ENCODE data around the gene AASDH. TPM values are rescaled to one million over a fixed set of nuclear protein-coding genes. Genes with fewer than 3 reads are reported as not detected.

AASDH gene
- total RNA-seq, 1 experiment from 2014 or later: 8.4 TPM

DNA sequence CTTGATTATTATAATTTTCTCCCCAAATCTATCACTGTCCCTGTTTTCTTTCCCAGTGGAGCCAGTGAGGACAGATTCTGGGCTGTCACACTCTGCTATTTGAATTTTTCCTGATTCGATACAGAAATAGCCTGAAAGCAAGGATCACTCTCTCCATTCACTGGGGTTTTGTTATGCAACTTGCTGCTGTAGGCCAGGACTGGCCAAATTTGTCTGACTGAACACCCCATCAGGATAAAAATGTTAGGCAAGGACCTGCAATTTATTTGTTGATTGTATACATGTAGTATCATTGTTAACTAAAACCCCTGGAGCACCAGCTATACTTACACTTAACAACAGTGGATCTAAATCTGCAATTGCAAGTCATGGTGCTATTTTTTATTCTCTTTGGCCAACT lies 68.7 kb downstream of the AASDH start:
- Histone ChIP-seq H3K4me3 (no peak overlapping the region), H3K4me1 (replicated peaks) (no peaks in the 10 kb centered on the region; the same call in 1 of the 2 replicates), H3K27me3 (replicated peaks) (no peaks in the 10 kb centered on the region), H3K9me3 (replicated peaks) (no peaks in the 10 kb centered on the region), H3K36me3 (no peaks in the 10 kb centered on the region), H3K27ac (no peak overlapping the region)
- DNase-seq (ENCODE audit: low read depth in 1 of 2, low spot score in 2 of 2): no peak

DNA sequence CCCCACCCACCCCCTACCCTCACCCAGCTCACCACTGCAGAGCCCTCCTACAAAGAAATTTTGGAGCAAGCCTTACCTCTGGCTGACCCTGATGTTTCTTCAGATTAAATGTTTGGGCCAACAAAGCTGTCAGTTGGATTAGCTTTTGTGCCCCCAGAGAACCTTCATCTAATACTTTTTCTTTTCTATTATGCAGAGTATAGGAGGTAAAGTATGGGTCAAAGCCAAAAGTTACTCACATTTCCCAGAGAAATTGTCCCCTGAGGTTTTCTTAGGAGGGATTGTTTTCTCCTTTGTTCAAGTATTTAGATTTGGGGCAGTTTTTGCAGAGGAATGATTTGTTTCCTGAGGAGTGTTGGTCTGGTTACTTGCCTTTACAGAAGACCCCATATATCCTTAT lies 69.5 kb downstream of the AASDH start:
- DNase-seq (ENCODE audit: low read depth in 1 of 2, low spot score in 2 of 2): no peak
- H3K4me3 ChIP-seq: no peak overlapping the region
- H3K27me3 ChIP-seq (replicated peaks): no peaks in the 10 kb centered on the region
- no peak overlapping the region for H3K27ac ChIP-seq
- no peaks in the 10 kb centered on the region for H3K36me3 ChIP-seq
- no peaks in the 10 kb centered on the region for H3K9me3 ChIP-seq (replicated peaks)
- H3K4me1 ChIP-seq (replicated peaks): no peaks in the 10 kb centered on the region; the same call in 1 of the 2 replicates

DNA sequence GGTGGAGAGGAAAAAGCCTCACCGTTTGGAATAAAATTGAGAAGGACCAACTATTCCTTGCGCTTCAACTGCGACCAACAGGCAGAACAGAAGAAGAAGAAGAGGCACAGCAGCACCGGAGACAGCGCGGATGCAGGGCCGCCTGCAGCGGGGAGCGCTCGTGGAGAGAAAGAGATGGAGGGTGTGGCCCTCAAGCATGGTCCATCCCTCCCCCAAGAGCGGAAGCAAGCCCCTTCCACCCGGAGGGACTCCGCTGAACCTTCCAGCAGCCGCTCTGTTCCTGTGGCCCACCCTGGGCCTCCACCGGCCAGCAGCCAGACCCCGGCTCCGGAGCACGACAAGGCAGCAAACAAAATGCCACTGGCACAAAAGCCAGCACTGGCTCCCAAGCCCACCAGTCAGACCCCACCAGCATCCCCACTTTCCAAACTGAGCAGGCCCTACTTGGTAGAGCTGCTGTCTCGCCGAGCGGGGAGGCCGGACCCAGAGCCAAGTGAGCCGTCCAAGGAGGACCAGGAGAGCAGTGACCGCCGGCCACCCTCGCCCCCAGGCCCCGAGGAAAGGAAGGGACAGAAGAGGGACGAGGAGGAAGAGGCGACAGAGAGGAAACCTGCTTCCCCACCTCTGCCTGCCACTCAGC lies 71.2 kb downstream of the AASDH start:
- no peak overlapping the region for H3K4me3 ChIP-seq
- H3K27me3 ChIP-seq (replicated peaks): no peaks in the 10 kb centered on the region

DNA sequence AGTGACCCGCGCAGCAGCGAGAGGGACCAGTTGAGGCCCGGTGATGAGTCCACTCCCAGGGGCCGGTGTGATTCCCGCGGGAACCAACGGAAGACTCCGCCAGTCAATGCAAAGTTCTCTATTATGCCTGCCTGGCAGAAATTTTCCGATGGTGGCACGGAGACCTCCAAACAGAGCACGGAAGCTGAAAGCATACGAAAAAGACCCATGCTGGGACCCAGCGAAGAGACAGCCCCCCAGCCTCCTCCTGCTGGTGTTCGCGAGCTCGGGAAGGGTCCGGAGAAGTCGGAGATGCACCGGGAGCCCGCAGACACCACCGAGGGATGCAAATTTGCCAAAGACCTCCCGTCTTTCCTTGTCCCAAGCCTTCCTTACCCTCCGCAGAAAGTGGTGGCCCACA lies 71.7 kb downstream of the AASDH start:
- DNase-seq (ENCODE audit: low read depth in 1 of 2, low spot score in 2 of 2): no peak
- Histone ChIP-seq H3K36me3 (no peaks in the 10 kb centered on the region), H3K27ac (no peak overlapping the region), H3K9me3 (replicated peaks) (no peaks in the 10 kb centered on the region), H3K4me3 (no peak overlapping the region), H3K4me1 (replicated peaks) (no peaks in the 10 kb centered on the region; the same call in 1 of the 2 replicates), H3K27me3 (replicated peaks) (no peaks in the 10 kb centered on the region)

More for the DNA sequence above, 71.2 kb downstream of the AASDH start:
- Histone ChIP-seq H3K4me1 (replicated peaks) (no peaks in the 10 kb centered on the region; the same call in 1 of the 2 replicates), H3K36me3 (no peaks in the 10 kb centered on the region), H3K9me3 (replicated peaks) (no peaks in the 10 kb centered on the region), H3K27ac (no peak overlapping the region)
- DNase-seq (ENCODE audit: low read depth in 1 of 2, low spot score in 2 of 2): peak in 1 of 2 experiments; percentile 20

DNA sequence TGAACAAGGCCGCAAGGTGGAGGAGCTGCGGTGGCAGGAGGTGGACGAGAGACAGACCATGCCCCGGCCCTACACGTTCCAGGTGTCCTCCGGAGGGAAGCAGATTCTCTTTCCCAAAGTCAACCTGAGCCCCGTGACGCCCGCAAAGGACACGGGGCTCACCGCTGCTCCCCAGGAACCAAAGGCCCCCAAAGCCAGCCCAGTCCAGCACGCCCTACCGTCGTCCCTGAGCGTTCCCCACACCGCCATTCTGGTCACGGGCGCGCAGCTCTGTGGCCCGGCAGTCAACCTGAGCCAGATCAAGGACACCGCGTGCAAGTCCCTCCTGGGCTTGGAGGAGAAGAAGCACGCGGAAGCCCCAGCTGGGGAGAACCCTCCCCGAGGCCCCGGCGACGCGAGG lies 72.2 kb downstream of the AASDH start:
- H3K27ac ChIP-seq: no peak overlapping the region

DNA sequence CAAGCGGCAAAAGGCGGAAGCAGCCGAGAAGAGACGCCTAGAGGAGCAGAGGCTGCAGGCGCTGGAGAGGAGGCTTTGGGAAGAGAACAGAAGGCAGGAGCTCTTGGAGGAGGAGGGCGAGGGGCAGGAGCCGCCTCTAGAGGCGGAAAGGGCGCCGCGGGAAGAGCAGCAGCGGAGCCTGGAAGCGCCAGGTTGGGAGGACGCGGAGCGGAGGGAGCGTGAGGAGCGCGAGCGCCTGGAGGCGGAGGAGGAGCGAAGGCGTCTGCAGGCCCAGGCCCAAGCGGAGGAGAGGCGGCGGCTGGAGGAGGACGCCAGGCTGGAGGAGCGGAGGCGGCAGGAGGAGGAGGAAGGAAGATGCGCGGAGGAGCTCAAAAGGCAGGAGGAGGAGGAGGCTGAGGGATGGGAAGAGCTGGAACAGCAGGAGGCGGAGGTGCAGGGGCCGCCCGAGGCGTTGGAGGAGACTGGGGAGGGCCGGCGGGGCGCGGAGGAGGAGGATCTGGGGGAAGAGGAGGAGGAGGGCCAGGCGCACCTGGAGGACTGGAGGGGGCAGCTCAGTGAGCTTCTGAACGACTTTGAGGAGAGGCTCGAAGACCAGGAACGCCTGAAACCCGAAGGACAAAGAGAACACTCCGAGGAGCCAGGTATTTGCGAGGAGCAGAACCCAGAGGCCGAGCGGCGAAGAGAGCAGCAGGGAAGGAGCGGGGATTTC lies 72.9 kb downstream of the AASDH start:
- Histone ChIP-seq H3K4me1 (replicated peaks) (no peaks in the 10 kb centered on the region), H3K9me3 (replicated peaks) (no peaks in the 10 kb centered on the region), H3K27ac (no peak overlapping the region), H3K4me3 (no peak overlapping the region), H3K27me3 (replicated peaks) (no peaks in the 10 kb centered on the region), H3K36me3 (no peaks in the 10 kb centered on the region)
- DNase-seq (ENCODE audit: low read depth in 1 of 2, low spot score in 2 of 2): no peak

More for the DNA sequence above, 72.2 kb downstream of the AASDH start:
- no peak for DNase-seq (ENCODE audit: low read depth in 1 of 2, low spot score in 2 of 2)
- Histone ChIP-seq H3K9me3 (replicated peaks) (no peaks in the 10 kb centered on the region), H3K27me3 (replicated peaks) (no peaks in the 10 kb centered on the region), H3K4me3 (no peak overlapping the region), H3K4me1 (replicated peaks) (no peaks in the 10 kb centered on the region), H3K36me3 (no peaks in the 10 kb centered on the region)

DNA sequence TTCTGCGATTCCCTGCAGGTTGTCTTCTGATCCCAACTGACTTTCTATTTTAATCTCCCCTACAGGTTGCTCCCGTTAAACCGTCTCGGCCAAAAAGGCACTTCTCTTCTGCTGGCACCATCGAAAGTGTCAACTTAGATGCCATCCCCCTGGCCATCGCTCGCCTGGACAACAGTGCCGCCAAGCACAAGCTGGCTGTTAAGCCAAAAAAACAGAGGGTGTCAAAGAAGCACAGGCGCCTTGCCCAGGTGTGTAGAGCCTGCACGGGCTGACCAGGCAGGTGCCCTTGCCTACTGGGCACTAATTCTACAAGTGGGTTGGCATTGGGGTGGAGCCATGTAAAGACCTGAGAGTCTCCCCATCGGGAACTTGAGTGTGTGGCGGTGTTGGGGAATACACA lies 74.2 kb downstream of the AASDH start:
- H3K9me3 ChIP-seq (replicated peaks): no peaks in the 10 kb centered on the region
- no peaks in the 10 kb centered on the region for H3K36me3 ChIP-seq
- no peaks in the 10 kb centered on the region for H3K27me3 ChIP-seq (replicated peaks)
- H3K4me1 ChIP-seq (replicated peaks): peaks cover 4% of the 10 kb centered on the region; the same call in 1 of the 2 replicates
- no peak overlapping the region for H3K27ac ChIP-seq
- H3K4me3 ChIP-seq: no peak overlapping the region
- no peak for DNase-seq (ENCODE audit: low read depth in 1 of 2, low spot score in 2 of 2)

DNA sequence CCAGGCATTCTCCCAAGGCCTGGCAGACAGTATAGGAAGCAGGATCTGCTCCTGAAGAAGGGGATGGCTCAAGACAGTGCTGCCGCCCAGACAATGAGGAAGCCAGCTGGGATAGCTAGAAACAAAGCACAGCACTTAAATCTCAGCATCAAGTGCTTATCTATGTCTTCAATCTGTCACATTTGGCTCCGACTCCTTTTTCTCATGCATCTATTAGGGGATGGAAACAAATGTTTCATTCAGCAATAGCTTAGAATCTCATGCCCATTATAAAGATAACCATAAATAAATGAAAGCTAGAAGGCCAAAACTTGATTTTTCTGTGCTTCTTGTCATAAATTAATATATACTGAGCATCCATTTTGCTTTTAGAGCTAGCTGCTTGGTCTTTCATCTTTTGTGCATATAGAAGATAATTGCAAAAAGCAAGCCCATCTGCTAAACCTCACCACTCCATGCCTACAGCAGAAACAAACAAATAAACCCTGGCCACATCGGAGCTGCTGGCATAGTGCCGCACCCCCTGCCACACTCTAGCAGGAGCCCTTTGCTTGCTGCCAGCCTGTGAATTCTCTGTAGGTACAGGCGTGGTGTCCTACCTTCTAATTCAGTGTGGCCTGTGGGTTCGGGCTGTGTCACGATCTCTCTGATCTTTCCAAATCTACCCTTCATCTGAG lies 75.9 kb downstream of the AASDH start:
- no peaks in the 10 kb centered on the region for H3K27me3 ChIP-seq (replicated peaks)
- no peak overlapping the region for H3K27ac ChIP-seq
- H3K36me3 ChIP-seq: no peaks in the 10 kb centered on the region
- DNase-seq (ENCODE audit: low read depth in 1 of 2, low spot score in 2 of 2): no peak
- H3K4me1 ChIP-seq (replicated peaks): peaks cover 10% of the 10 kb centered on the region
- H3K9me3 ChIP-seq (replicated peaks): no peaks in the 10 kb centered on the region
- no peak overlapping the region for H3K4me3 ChIP-seq

DNA sequence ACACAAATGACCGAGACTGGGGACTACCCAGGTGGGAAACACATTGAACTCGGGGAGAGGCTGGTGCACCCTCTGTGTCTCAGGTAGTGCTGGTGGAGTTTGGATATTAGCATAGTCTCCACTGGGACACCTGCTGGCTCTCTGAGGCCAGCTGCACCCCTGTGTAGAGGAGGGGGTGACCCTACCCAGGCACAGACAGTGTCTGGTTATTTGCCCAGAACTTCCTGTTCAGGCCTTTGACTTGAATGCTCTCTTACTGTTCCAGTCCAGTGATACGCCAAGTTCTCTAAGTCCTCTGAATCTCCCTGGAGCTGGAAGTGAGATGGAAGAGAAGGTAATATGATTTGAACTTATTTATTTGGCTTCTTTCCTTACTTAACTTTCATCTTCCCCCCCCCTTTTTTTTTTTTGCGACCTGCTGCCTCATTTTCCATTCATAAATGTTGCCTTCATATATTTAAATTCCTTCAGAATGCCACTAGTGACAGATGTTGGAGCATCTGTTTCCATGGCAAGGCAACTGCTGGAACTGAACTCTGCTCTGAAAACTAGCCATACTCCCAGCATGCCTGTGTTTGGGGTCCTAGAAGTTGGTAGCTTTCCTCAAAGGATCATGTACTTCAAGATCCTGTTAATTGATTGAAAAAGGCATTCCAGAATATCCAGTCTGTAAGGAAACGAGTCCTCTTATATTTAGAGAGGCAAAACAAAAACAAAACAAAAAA lies 76.7 kb downstream of the AASDH start:
- DNase-seq (ENCODE audit: low read depth in 1 of 2, low spot score in 2 of 2): no peak
- Histone ChIP-seq H3K36me3 (no peaks in the 10 kb centered on the region), H3K9me3 (replicated peaks) (no peaks in the 10 kb centered on the region), H3K4me1 (replicated peaks) (peaks cover 17% of the 10 kb centered on the region), H3K4me3 (no peak overlapping the region), H3K27ac (no peak overlapping the region), H3K27me3 (replicated peaks) (no peaks in the 10 kb centered on the region)

DNA sequence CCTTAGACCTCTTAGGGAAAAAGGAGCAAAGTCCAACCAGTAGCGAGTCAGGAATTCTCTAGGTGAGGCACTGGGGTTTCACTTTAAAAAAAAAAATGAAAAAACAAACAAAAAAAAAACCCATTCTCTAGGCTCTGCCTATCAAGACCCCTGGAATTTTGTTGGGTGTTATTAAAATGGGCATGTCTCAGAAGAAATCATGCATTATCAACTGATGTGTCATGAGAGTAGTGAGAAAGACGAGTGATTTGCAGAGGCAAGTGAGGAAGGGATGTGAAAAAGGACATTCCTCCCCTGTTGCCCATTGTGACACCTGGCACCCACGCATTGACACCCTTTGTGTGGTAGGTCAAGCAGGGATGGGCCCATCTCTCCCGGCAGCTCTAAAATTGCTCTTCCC lies 78.9 kb downstream of the AASDH start:
- H3K27ac ChIP-seq: no peak overlapping the region
- H3K36me3 ChIP-seq: no peaks in the 10 kb centered on the region
- peaks cover 28% of the 10 kb centered on the region for H3K4me1 ChIP-seq (replicated peaks)
- H3K9me3 ChIP-seq (replicated peaks): no peaks in the 10 kb centered on the region
- H3K4me3 ChIP-seq: no peak overlapping the region
- DNase-seq (ENCODE audit: low read depth in 1 of 2, low spot score in 2 of 2): no peak
- no peaks in the 10 kb centered on the region for H3K27me3 ChIP-seq (replicated peaks)

DNA sequence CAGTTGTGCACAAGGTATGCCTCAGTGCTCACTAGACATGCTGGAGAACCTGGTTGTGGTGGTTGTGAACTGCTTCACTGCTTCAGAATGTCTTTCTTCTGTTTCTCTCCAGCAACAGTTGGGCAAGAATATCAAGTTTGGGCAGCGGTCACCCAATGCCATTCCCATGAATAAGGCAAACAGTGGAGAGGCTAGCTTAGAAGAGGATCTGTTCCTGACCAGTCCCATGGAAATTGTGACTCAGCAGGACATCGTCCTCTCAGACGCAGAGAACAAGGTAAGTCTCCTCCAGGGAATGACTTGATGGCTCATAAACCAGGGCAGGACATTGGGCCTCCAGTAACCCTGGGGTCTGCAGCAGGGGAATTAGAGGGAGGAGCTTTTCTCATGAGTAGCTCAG lies 79.9 kb downstream of the AASDH start:
- Histone ChIP-seq H3K27me3 (replicated peaks) (no peaks in the 10 kb centered on the region), H3K9me3 (replicated peaks) (no peaks in the 10 kb centered on the region), H3K4me1 (replicated peaks) (peaks cover 38% of the 10 kb centered on the region), H3K36me3 (no peaks in the 10 kb centered on the region), H3K4me3 (no peak overlapping the region), H3K27ac (no peak overlapping the region)
- no peak for DNase-seq (ENCODE audit: low read depth in 1 of 2, low spot score in 2 of 2)

DNA sequence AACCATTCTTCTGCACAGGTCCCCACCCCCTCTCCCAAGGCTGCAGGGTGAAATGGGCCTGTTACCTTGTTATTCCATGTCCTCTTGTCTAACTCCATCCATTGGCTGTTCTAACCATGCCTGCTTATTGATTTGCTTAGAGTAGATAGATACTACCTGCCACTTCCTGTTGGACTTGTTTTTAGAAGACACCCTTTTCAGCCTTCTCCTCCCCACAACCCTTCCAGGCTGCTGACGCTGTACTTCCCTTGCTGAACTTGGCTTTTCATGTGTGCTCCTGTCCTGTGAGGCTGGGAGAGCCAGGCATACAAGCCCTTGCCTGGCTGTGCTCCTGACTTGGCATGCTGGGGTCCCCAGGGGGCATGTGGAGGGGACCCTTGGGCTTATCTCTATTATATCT lies 81.9 kb downstream of the AASDH start:
- H3K27ac ChIP-seq: no peak overlapping the region
- H3K27me3 ChIP-seq (replicated peaks): no peaks in the 10 kb centered on the region
- H3K4me3 ChIP-seq: no peak overlapping the region
- peaks cover 55% of the 10 kb centered on the region for H3K4me1 ChIP-seq (replicated peaks)
- H3K36me3 ChIP-seq: no peaks in the 10 kb centered on the region
- no peak for DNase-seq (ENCODE audit: low read depth in 1 of 2, low spot score in 2 of 2)
- H3K9me3 ChIP-seq (replicated peaks): no peaks in the 10 kb centered on the region

DNA sequence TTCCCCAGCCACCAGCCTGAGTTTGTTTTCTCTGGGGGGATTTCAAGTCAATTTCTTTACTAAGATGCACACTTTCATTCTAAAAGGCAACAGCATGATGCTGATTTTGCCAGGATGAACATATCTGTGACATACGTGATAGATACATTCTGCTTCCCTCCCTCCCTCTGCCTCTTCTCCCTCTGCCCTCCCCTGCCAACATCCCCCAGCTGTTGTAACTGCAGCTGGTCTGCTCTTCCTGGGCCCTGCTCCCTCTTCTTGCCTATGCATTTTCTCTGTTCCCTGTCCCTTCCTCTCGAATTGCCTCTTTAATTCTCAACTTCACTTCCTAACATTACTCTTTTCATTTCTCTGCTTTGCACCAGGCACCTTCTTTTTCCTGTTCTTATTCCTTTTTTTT lies 83.4 kb downstream of the AASDH start:
- Histone ChIP-seq H3K27me3 (replicated peaks) (no peaks in the 10 kb centered on the region), H3K4me1 (replicated peaks) (peaks cover 55% of the 10 kb centered on the region), H3K4me3 (no peak overlapping the region), H3K27ac (no peak overlapping the region), H3K9me3 (replicated peaks) (no peaks in the 10 kb centered on the region), H3K36me3 (no peaks in the 10 kb centered on the region)
- no peak for DNase-seq (ENCODE audit: low read depth in 1 of 2, low spot score in 2 of 2)

DNA sequence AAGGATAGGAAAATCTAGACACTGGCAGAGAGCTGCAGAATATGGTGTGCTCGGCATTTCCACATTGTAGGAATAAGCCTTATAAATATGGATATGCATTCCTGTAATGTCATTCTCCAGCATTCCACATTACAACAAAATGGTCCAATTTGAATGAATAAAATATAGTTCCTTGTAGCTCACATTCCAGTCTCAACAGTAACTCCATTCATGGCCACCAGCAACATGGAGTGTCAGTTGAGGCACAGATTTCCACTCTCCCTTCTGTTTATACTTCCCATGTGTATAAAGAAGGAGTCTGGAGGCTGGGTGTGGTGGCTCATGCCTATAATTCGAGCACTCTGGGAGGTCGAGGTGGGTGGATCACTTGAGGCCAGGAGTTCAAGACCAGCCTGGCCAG lies 84.5 kb downstream of the AASDH start:
- no peak overlapping the region for H3K4me3 ChIP-seq
- H3K27me3 ChIP-seq (replicated peaks): no peaks in the 10 kb centered on the region
- no peaks in the 10 kb centered on the region for H3K36me3 ChIP-seq
- peak overlapping the region; percentile 74 for H3K27ac ChIP-seq
- H3K4me1 ChIP-seq (replicated peaks): peaks cover 50% of the 10 kb centered on the region
- peak; percentile 65 to 73 for DNase-seq (ENCODE audit: low read depth in 1 of 2, low spot score in 2 of 2)
- no peaks in the 10 kb centered on the region for H3K9me3 ChIP-seq (replicated peaks)

Measured in SJSA1 (cell line).